Astrocyte (in vitro differentiated cells and primary cell): ENCODE results near the gene SCLY. TPM values are rescaled to one million over a fixed set of nuclear protein-coding genes. Genes with fewer than 3 reads are reported as not detected.
A peak's percentile ranks its signal among the peaks of the same experiment; 100 is the strongest.

Experiments
- DNase-seq: peaks from one replicate; pipeline ENCODE4 v3.0.0-alpha.2; 2010; ENCODE audit warnings: low read depth
- FAIRE-seq: peaks from 2 replicates; lab custom pipeline; 2011; peaks lifted over from hg19 to GRCh38; lab: Jason Lieb, UNC
- H2AFZ ChIP-seq: 2 replicates; pipeline ENCODE4 v1.6.0; 2012; ENCODE audit warnings: low read depth, low read length, inconsistent platforms
- H3K27ac ChIP-seq: 2 replicates; pipeline ENCODE4 v1.5.1; 2011; ENCODE audit warnings: low read depth, low read length, inconsistent platforms
- H3K27me3 ChIP-seq: 2 replicates; pipeline ENCODE4 v1.6.0; 2011; ENCODE audit warnings: low read length, inconsistent platforms; ENCODE audit not compliant: insufficient read depth
- H3K36me3 ChIP-seq: 2 replicates; pipeline ENCODE4 v1.5.1; 2011; ENCODE audit warnings: low read length, inconsistent platforms; ENCODE audit not compliant: insufficient read depth
- H3K4me1 ChIP-seq: 2 replicates; pipeline ENCODE4 v1.5.1; 2011; ENCODE audit warnings: low read length, inconsistent platforms; ENCODE audit not compliant: insufficient read depth
- H3K4me2 ChIP-seq: 2 replicates; pipeline ENCODE4 v1.6.0; 2012; ENCODE audit warnings: low read length, inconsistent platforms
- H3K4me3 ChIP-seq: 2 replicates; pipeline ENCODE4 v1.5.1; 2011; ENCODE audit warnings: low read depth, mild to moderate bottlenecking, low read length, inconsistent platforms; ENCODE audit not compliant: insufficient read depth
- H3K79me2 ChIP-seq: 2 replicates; pipeline ENCODE4 v1.6.0; 2012; ENCODE audit warnings: mild to moderate bottlenecking, low read length, inconsistent platforms; ENCODE audit not compliant: insufficient read depth
- H3K9ac ChIP-seq: 2 replicates; pipeline ENCODE4 v1.6.0; 2012; ENCODE audit warnings: mild to moderate bottlenecking, low read length, inconsistent platforms
- H3K9me3 ChIP-seq: 2 replicates; pipeline ENCODE4 v1.5.1; 2012; ENCODE audit warnings: low read depth, mild to moderate bottlenecking, low read length, inconsistent platforms; ENCODE audit not compliant: insufficient read depth
- H4K20me1 ChIP-seq: 2 replicates; pipeline ENCODE4 v1.6.0; 2012; ENCODE audit warnings: low read length, inconsistent platforms; ENCODE audit not compliant: insufficient read depth
- H3K27ac Mint-ChIP-seq: one replicate; pipeline ENCODE4 v1.8.0; 2021; ENCODE audit warnings: mild to moderate bottlenecking, mixed read lengths; ENCODE audit not compliant: unreplicated experiment
- H3K27me3 Mint-ChIP-seq: one replicate; pipeline ENCODE4 v1.8.0; 2021; ENCODE audit warnings: low read depth, mixed read lengths; ENCODE audit not compliant: unreplicated experiment
- H3K36me3 Mint-ChIP-seq: one replicate; pipeline ENCODE4 v1.8.0; 2021; ENCODE audit warnings: low read depth, mixed read lengths; ENCODE audit not compliant: unreplicated experiment
- H3K4me1 Mint-ChIP-seq: one replicate; pipeline ENCODE4 v1.8.0; 2021; ENCODE audit warnings: low read depth, mixed read lengths; ENCODE audit not compliant: unreplicated experiment
- H3K4me3 Mint-ChIP-seq: one replicate; pipeline ENCODE4 v1.8.0; 2021; ENCODE audit warnings: mild to moderate bottlenecking, moderate library complexity, mixed read lengths; ENCODE audit not compliant: unreplicated experiment
- H3K9me3 Mint-ChIP-seq: one replicate; pipeline ENCODE4 v1.8.0; 2021; ENCODE audit warnings: mild to moderate bottlenecking, mixed read lengths; ENCODE audit not compliant: unreplicated experiment
- EZH2 ChIP-seq: IDR thresholded peaks from 2 replicates; pipeline ENCODE4 v1.6.1; 2012; ENCODE audit warnings: mild to moderate bottlenecking, low read length, inconsistent platforms; ENCODE audit not compliant: insufficient read depth
- total RNA-seq: library from RNA; stranded (reverse); gene quantifications from 2 replicates; pipeline ENCODE4 v1.2.1, GENCODE V29; 2021
- TF ChIP-seq, protein P1 (sequence below): IDR thresholded peaks from 2 replicates; pipeline ENCODE4 v1.5.1; 2011; ENCODE audit warnings: low read depth, mild to moderate bottlenecking, inconsistent platforms, low read length, moderate library complexity; ENCODE audit not compliant: insufficient read depth

SCLY gene
- total RNA-seq, 1 donor from 2014 or later, result 15.4 TPM

DNA sequence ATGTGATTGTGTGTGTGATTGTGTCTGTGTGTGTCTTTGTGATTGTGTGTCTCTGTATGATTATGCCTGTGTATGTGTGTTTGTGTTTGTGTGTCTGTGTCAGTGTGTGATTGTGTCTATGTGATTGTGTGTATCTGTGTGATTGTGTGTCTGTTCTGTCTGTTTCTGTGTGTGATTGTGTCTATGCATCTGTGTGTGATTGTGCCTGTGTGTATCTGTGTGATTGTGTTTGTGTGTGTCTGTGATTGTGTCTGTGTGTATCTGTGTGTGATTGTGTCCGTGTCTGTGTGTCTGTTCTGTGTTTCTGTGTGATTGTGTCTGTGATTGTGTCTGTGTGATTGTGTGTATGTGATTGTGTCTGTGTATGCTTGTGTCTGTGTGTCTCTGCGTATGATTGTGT, 65.5 kb downstream of the SCLY start:
- FAIRE-seq, result peak; percentile 71
- no peak overlapping the region for H3K4me3 Mint-ChIP-seq

DNA sequence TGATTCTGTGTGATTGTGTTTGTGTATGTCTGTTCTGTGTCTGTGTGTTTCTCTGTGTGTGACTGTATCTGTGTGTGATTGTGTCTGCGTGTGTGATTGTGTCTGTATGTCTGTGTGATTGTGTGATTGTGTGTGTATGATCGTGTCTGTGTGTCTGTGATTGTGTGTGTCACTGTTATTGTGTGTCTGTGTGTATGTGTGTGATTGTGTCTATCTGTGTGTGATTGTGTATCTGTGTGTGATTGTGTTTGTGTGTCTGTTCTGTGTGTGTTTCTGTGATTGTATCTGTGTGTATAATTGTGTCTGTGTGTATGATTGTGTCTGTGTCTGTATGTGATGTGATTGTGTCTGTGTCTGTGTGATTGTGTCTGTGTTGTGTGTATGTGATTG, 66.0 kb downstream of the SCLY start:
- H3K4me3 ChIP-seq, result no peak overlapping the region
- H2AFZ ChIP-seq, result peak overlapping the region; percentile 46
- no peaks in the 10 kb centered on the region for H3K79me2 ChIP-seq
- Mint-ChIP-seq H3K27ac (no peak overlapping the region), H3K27me3 (peaks cover 6% of the 10 kb centered on the region), H3K9me3 (no peaks in the 10 kb centered on the region), H3K4me1 (no peaks in the 10 kb centered on the region), H3K4me3 (no peak overlapping the region), H3K36me3 (no peaks in the 10 kb centered on the region)
- DNase-seq (no peak), FAIRE-seq (no peak)
- H3K9me3 ChIP-seq, result no peaks in the 10 kb centered on the region
- TF ChIP-seq EZH2, result no peak
- TF ChIP-seq, protein P1, sequence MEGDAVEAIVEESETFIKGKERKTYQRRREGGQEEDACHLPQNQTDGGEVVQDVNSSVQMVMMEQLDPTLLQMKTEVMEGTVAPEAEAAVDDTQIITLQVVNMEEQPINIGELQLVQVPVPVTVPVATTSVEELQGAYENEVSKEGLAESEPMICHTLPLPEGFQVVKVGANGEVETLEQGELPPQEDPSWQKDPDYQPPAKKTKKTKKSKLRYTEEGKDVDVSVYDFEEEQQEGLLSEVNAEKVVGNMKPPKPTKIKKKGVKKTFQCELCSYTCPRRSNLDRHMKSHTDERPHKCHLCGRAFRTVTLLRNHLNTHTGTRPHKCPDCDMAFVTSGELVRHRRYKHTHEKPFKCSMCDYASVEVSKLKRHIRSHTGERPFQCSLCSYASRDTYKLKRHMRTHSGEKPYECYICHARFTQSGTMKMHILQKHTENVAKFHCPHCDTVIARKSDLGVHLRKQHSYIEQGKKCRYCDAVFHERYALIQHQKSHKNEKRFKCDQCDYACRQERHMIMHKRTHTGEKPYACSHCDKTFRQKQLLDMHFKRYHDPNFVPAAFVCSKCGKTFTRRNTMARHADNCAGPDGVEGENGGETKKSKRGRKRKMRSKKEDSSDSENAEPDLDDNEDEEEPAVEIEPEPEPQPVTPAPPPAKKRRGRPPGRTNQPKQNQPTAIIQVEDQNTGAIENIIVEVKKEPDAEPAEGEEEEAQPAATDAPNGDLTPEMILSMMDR, result no peak
- H4K20me1 ChIP-seq, result no peaks in the 10 kb centered on the region
- no peak overlapping the region for H3K27ac ChIP-seq
- no peaks in the 10 kb centered on the region for H3K36me3 ChIP-seq
- H3K4me2 ChIP-seq, result peak overlapping the region; percentile 21
- H3K4me1 ChIP-seq, result no peaks in the 10 kb centered on the region
- H3K27me3 ChIP-seq, result no peaks in the 10 kb centered on the region
- H3K9ac ChIP-seq, result no peak overlapping the region

More for the DNA sequence above, 65.5 kb downstream of the SCLY start:
- Mint-ChIP-seq H3K4me1 (no peaks in the 10 kb centered on the region), H3K36me3 (no peaks in the 10 kb centered on the region), H3K27ac (no peak overlapping the region), H3K9me3 (no peaks in the 10 kb centered on the region), H3K27me3 (peaks cover 6% of the 10 kb centered on the region)
- Histone ChIP-seq H3K27me3 (no peaks in the 10 kb centered on the region), H3K9me3 (no peaks in the 10 kb centered on the region), H3K4me1 (no peaks in the 10 kb centered on the region), H3K27ac (no peak overlapping the region), H4K20me1 (no peaks in the 10 kb centered on the region), H3K9ac (no peak overlapping the region), H3K36me3 (no peaks in the 10 kb centered on the region), H3K4me2 (no peak overlapping the region), H3K79me2 (no peaks in the 10 kb centered on the region), H2AFZ (no peak overlapping the region), H3K4me3 (no peak overlapping the region)
- no peak for TF ChIP-seq EZH2
- TF ChIP-seq, protein P1, result no peak
- DNase-seq, result no peak

DNA sequence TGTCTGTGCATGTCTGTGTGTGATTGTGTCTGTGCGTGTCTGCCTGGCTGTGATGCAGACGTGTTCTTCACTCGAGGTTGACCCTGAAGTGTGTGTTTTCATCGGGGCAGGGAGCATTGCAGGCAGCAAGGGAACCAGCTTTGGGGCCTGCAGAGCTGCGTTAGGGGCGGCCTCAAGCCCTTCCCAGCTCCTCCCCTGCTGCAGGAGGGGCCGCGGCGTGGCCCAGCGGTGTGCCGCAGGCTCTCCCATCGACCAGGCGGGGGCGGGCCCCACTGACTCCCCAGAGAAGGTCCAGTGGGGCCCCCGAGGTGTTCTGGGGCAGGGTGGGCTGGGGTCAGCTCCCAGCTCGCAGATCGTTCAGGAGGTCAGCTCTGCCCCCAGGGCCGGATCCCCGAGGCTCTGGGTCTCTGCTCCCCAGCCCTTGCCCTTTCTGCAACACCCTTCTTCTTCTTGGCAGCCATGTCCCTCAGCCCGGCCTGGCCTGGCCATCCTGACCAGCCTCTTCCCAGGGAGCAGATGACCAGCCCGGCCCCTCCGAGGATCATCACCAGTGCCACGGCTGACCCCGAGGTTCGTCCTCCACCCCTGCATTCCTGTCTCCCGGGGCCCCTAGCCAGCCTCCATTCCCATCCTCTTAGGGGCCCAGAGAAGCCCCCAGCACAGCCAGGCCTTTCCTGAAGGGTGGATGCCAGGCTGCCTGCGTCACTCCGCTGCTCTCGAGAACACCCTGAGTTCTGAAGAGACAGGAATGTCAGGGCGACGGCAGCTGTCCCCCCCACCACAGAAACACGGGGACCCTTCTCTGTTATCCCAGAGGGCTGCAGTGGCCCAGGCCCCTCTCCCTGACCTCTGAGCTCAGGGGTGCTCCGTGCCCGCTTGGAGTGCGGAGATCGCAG, 66.6 kb downstream of the SCLY start:
- Histone ChIP-seq H4K20me1 (no peaks in the 10 kb centered on the region), H3K79me2 (no peaks in the 10 kb centered on the region), H3K27ac (no peak overlapping the region), H3K9ac (no peak overlapping the region), H3K9me3 (no peaks in the 10 kb centered on the region), H3K27me3 (no peaks in the 10 kb centered on the region), H3K4me3 (no peak overlapping the region), H3K4me2 (peak overlapping the region; percentile 21), H3K36me3 (no peaks in the 10 kb centered on the region), H2AFZ (peak overlapping the region; percentile 46), H3K4me1 (no peaks in the 10 kb centered on the region)
- FAIRE-seq (no peak), DNase-seq (no peak)
- no peak overlapping the region for H3K4me3 Mint-ChIP-seq
- TF ChIP-seq, protein P1, result no peak
- no peak for TF ChIP-seq EZH2
- no peaks in the 10 kb centered on the region for H3K36me3 Mint-ChIP-seq
- peaks cover 10% of the 10 kb centered on the region for H3K27me3 Mint-ChIP-seq
- no peaks in the 10 kb centered on the region for H3K4me1 Mint-ChIP-seq
- H3K9me3 Mint-ChIP-seq, result no peaks in the 10 kb centered on the region
- H3K27ac Mint-ChIP-seq, result no peak overlapping the region
